ENCODE results near the gene LYPD6. TPM values are rescaled to one million over a fixed set of nuclear protein-coding genes. Genes with fewer than 3 reads are reported as not detected.

The LYPD6 gene
- total RNA-seq, 2 donors from 2014 or later = 5.2 to 8.4 TPM

- intact Hi-C loops (cut with DNase I) = no loop called here
- Histone ChIP-seq H3K9ac (ENCODE audit: low read depth in 2 of 2, low read length in 2 of 2) (no peak overlapping the region), H3K27me3 (no peaks in the 10 kb centered on the region), H3K36me3 (no peaks in the 10 kb centered on the region), H3K4me3 (no peak overlapping the region), H3K27ac (no peak overlapping the region), H3K9me3 (no peaks in the 10 kb centered on the region), H3K4me1 (no peaks in the 10 kb centered on the region)
- no peak for DNase-seq
- TF ChIP-seq CTCF (IDR thresholded peaks at IDR 0.05) = no peak
Measured at GRCh38 chr2:149307014-149307413, 23.4 kb upstream of the LYPD6 start.

- Histone ChIP-seq H3K9me3 (no peaks in the 10 kb centered on the region), H3K9ac (ENCODE audit: low read depth in 2 of 2, low read length in 2 of 2) (no peak overlapping the region), H3K4me1 (no peaks in the 10 kb centered on the region), H3K36me3 (no peaks in the 10 kb centered on the region), H3K27me3 (no peaks in the 10 kb centered on the region), H3K4me3 (no peak overlapping the region), H3K27ac (no peak overlapping the region)
- DNase-seq = no peak
- no peak for TF ChIP-seq CTCF (IDR thresholded peaks at IDR 0.05)
- intact Hi-C loops (cut with DNase I) = no loop called here
Measured at GRCh38 chr2:149310349-149310748, 20.0 kb upstream of the LYPD6 start.

- no peak overlapping the region for H3K27ac ChIP-seq
- no peak for DNase-seq
- no peak for TF ChIP-seq CTCF (IDR thresholded peaks at IDR 0.05)
- H3K9me3 ChIP-seq = no peaks in the 10 kb centered on the region
- no peaks in the 10 kb centered on the region for H3K27me3 ChIP-seq
- H3K9ac ChIP-seq (ENCODE audit: low read depth in 2 of 2, low read length in 2 of 2) = no peak overlapping the region
- no peaks in the 10 kb centered on the region for H3K36me3 ChIP-seq
- intact Hi-C loops (cut with DNase I) = no loop called here
- no peak overlapping the region for H3K4me3 ChIP-seq
- H3K4me1 ChIP-seq = no peaks in the 10 kb centered on the region
Measured at GRCh38 chr2:149312039-149312438, 18.3 kb upstream of the LYPD6 start.

GRCh38 chr2:149313512-149313972 lies 16.8 kb upstream of the LYPD6 start:
- H3K9me3 ChIP-seq = no peaks in the 10 kb centered on the region
- intact Hi-C loops (cut with DNase I) = no loop called here
- H3K4me1 ChIP-seq = no peaks in the 10 kb centered on the region
- no peaks in the 10 kb centered on the region for H3K27me3 ChIP-seq
- no peak overlapping the region for H3K9ac ChIP-seq (ENCODE audit: low read depth in 2 of 2, low read length in 2 of 2)
- no peak overlapping the region for H3K4me3 ChIP-seq
- H3K36me3 ChIP-seq = no peaks in the 10 kb centered on the region
- no peak overlapping the region for H3K27ac ChIP-seq
- peak; percentile 36 for DNase-seq
- TF ChIP-seq CTCF (IDR thresholded peaks at IDR 0.05) = peak; percentile 75

GRCh38 chr2:149314687-149315086 lies 15.7 kb upstream of the LYPD6 start:
- DNase-seq = no peak
- Histone ChIP-seq H3K9ac (ENCODE audit: low read depth in 2 of 2, low read length in 2 of 2) (no peak overlapping the region), H3K4me3 (no peak overlapping the region), H3K4me1 (no peaks in the 10 kb centered on the region), H3K9me3 (no peaks in the 10 kb centered on the region), H3K27me3 (no peaks in the 10 kb centered on the region), H3K27ac (no peak overlapping the region), H3K36me3 (no peaks in the 10 kb centered on the region)
- no peak for TF ChIP-seq CTCF (IDR thresholded peaks at IDR 0.05)
- intact Hi-C loops (cut with DNase I) = loop anchor here (5.0 kb wide), 1 partner anchor 297 kb away; no protein-coding TSS in a partner anchor

Data from colonic mucosa (tissue), 4 donors.